ENCODE measurements around the gene RBCK1. TPM values are rescaled to one million over a fixed set of nuclear protein-coding genes. Genes with fewer than 3 reads are reported as not detected.

The RBCK1 gene
- total RNA-seq, 1 experiment from 2014 or later = 46.8 TPM

DNA sequence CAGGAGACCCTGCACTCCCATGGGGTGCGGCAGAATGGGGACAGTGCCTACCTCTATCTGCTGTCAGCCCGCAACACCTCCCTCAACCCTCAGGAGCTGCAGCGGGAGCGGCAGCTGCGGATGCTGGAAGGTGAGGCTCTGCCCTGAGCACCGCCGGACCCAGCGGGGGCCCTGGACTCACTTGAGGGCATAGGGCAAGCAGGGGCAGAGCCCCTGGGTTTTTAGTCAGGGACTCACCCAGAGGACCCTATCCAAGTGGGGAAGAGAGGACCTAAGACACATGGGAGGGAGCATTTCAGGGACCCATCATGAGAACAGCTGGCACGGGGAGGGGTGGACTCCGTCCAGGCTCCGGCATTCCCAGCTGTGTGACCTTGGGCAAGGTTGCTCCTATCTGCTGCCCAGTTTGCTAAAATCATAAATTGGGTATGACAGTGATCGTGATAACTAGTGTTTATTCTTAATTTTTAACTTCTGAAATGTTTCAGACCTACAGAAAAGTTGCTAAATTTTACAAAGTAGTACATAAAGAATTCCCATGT is 9.8 kb downstream of the RBCK1 start:
- Mint-ChIP-seq H3K27me3 (ENCODE audit: low read depth) (peaks cover 2% of the 10 kb centered on the region; the same call in 1 of the 2 replicates), H3K27ac (no peak overlapping the region; a peak in 1 of 7 replicates), H3K4me1 (no peaks in the 10 kb centered on the region), H3K4me3 (no peak overlapping the region), H3K9me3 (peaks cover 0 to 7% of the 10 kb centered on the region in 2 experiments; a peak in 3 of 5 replicates), H3K36me3 (ENCODE audit: insufficient read depth in 1 of 3, low read depth in 3 of 3) (peaks cover 33 to 62% (median 44%) of the 10 kb centered on the region in 3 experiments)
- no peak overlapping the region for H2AFZ ChIP-seq (ENCODE audit: low read length)
- H3K23ac ChIP-seq (ENCODE audit: insufficient read length, low read depth, low read length) = no peak overlapping the region
- H4K91ac ChIP-seq (ENCODE audit: insufficient read length, low read depth, low read length) = no peak overlapping the region
- no peak overlapping the region for H2AK5ac ChIP-seq (ENCODE audit: insufficient read length, low read length)
- H3K23me2 ChIP-seq (ENCODE audit: insufficient read length, low read depth, low read length, poor library complexity, severe bottlenecking) = no peaks in the 10 kb centered on the region
- DNase-seq = no peak
- H3K14ac ChIP-seq (ENCODE audit: insufficient read depth, low read length) = no peak overlapping the region
- H3K4ac ChIP-seq (ENCODE audit: low read depth, low read length) = no peak overlapping the region
- no peak overlapping the region for H2BK120ac ChIP-seq (ENCODE audit: low read depth, low read length, poor library complexity, severe bottlenecking)
- no peak overlapping the region for H3K27ac ChIP-seq (ENCODE audit: insufficient read length, low read depth, low read length)
- peaks cover 2% of the 10 kb centered on the region for H3K79me1 ChIP-seq (ENCODE audit: insufficient read depth, low read depth, low read length, poor library complexity, severe bottlenecking)
- no peak overlapping the region for H2BK20ac ChIP-seq (ENCODE audit: low read depth, low read length, poor library complexity, severe bottlenecking)
- H3T11ph ChIP-seq (ENCODE audit: low read length) = no peak overlapping the region
- no peak overlapping the region for H3K4me2 ChIP-seq (ENCODE audit: insufficient read depth, insufficient read length, low read length)
- H3K27me3 ChIP-seq (ENCODE audit: insufficient read depth, low read length) = no peaks in the 10 kb centered on the region
- no peak overlapping the region for H2BK5ac ChIP-seq (ENCODE audit: insufficient read length, low read length)
- no CpG with 5 or more reads among the region's 12 CpGs for WGBS (ENCODE audit: extremely low coverage, insufficient read length, low lambda C conversion rate)
- no peaks in the 10 kb centered on the region for H4K20me1 ChIP-seq (ENCODE audit: control insufficient read depth, insufficient read depth, insufficient read length)
- H3K9me3 ChIP-seq (ENCODE audit: control insufficient read depth, low read depth, low read length) = no peaks in the 10 kb centered on the region
- H3K56ac ChIP-seq (ENCODE audit: insufficient read length, low read depth, low read length) = no peak overlapping the region
- no peaks in the 10 kb centered on the region for H3K79me2 ChIP-seq (ENCODE audit: insufficient read depth, low read length)
- H4K5ac ChIP-seq (ENCODE audit: insufficient read length, low read depth, low read length) = no peak overlapping the region
- no peaks in the 10 kb centered on the region for H3K4me1 ChIP-seq (ENCODE audit: insufficient read depth, low read length)
- no peak overlapping the region for H4K8ac ChIP-seq (replicated peaks; ENCODE audit: insufficient read length, low read depth, low read length)
- H3K18ac ChIP-seq (ENCODE audit: insufficient read length, low read depth, low read length) = no peak overlapping the region
- no peak overlapping the region for H2BK15ac ChIP-seq (ENCODE audit: low read depth, low read length)
- H2BK12ac ChIP-seq (ENCODE audit: insufficient read length, low read depth, low read length) = no peak overlapping the region
- no peak overlapping the region for H3K9ac ChIP-seq (ENCODE audit: extremely low read depth, insufficient read length, low read length)
- TF ChIP-seq, protein P1, sequence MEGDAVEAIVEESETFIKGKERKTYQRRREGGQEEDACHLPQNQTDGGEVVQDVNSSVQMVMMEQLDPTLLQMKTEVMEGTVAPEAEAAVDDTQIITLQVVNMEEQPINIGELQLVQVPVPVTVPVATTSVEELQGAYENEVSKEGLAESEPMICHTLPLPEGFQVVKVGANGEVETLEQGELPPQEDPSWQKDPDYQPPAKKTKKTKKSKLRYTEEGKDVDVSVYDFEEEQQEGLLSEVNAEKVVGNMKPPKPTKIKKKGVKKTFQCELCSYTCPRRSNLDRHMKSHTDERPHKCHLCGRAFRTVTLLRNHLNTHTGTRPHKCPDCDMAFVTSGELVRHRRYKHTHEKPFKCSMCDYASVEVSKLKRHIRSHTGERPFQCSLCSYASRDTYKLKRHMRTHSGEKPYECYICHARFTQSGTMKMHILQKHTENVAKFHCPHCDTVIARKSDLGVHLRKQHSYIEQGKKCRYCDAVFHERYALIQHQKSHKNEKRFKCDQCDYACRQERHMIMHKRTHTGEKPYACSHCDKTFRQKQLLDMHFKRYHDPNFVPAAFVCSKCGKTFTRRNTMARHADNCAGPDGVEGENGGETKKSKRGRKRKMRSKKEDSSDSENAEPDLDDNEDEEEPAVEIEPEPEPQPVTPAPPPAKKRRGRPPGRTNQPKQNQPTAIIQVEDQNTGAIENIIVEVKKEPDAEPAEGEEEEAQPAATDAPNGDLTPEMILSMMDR (conservative IDR thresholded peaks at IDR 0.05) = no peak

Measured in H9 (cell line).